HCT116 (cell line): ENCODE measurements around the gene ZFAND6. TPM values are rescaled to one million over a fixed set of nuclear protein-coding genes. Genes with fewer than 3 reads are reported as not detected.

Source experiments
- ATAC-seq: fragments of 200-7000 bp; cut with Tn5 transposase; 2 replicates; pipeline ENCODE4 v1.9.1; 2020; ENCODE audit warnings: mild to moderate bottlenecking, moderate library complexity
- BruUV-seq: library from RNA; stranded (reverse); fragments of 400-500 nt; replicated peaks from 2 replicates; lab custom pipeline; 2021; lab: Mats Ljungman, UMichigan
- CTCF ChIA-PET: fragments of 300-600 bp; sonication (Branson Sonifier 250); formaldehyde crosslinking; loops from one replicate; lab custom pipeline; 2021; ENCODE audit warnings: antibody characterized with exemption; lab: Charles Lee
- POLR2A ChIA-PET: fragments of 300-600, 350-600 bp; sonication (Branson Sonifier 250); formaldehyde crosslinking; loops from one replicate; lab custom pipeline; 2021; ENCODE audit warnings: antibody characterized with exemption; lab: Charles Lee
- RAD21 ChIA-PET, 2 experiments: fragments of 300-600 bp; sonication (Branson Sonifier 250); formaldehyde crosslinking; loops; one replicate each; lab custom pipeline; 2023; ENCODE audit warnings: low total read pairs in 2 of 2; ENCODE audit not compliant: uncharacterized antibody in 2 of 2, unreplicated experiment in 2 of 2, low non-redundant PET in 1 of 2; lab: Charles Lee
- DNase-seq: peaks from one replicate; pipeline ENCODE4 v3.0.0-alpha.2; 2010; ENCODE audit warnings: low read depth, low spot score
- H2AFZ ChIP-seq: fragments of 200-600 bp; shearing (Covaris generic), sonication (generic); 2 replicates; pipeline ENCODE4 v1.6.1; 2017; ENCODE audit warnings: low read depth, mixed run types, mixed read lengths, antibody characterized with exemption, low read length; ENCODE audit not compliant: poor library complexity, severe bottlenecking
- H3K27ac ChIP-seq: 2 replicates; pipeline ENCODE4 v1.5.1; 2012; ENCODE audit warnings: low read depth, low read length
- H3K27me3 ChIP-seq: fragments of 200-600 bp; sonication (generic); 2 replicates; pipeline ENCODE4 v1.6.1; 2016; ENCODE audit warnings: mixed run types, low read length, mixed read lengths; ENCODE audit not compliant: insufficient read depth
- H3K36me3 ChIP-seq, 2 experiments: fragments of 200-500 bp in 1 of 2; fragments of 200-600 bp in 1 of 2; sonication (Bioruptor generic) in 1 of 2; sonication (generic) in 1 of 2; 2 replicates each; pipeline versions ENCODE4 v1.5.1 to v1.6.1; 2014 to 2016; ENCODE audit warnings: low read length in 2 of 2, inconsistent platforms in 1 of 2, mixed read lengths in 1 of 2, mixed run types in 1 of 2; ENCODE audit not compliant: insufficient read depth in 2 of 2, control insufficient read depth in 1 of 2
- H3K4me1 ChIP-seq, 2 experiments: fragments of 200-600 bp in 1 of 2; sonication (generic) in 1 of 2; 2 replicates each; pipeline versions ENCODE4 v1.5.1 to v1.6.1; 2012 to 2017; ENCODE audit warnings: low read length in 2 of 2, inconsistent platforms in 1 of 2, mild to moderate bottlenecking in 1 of 2, mixed read lengths in 1 of 2, mixed run types in 1 of 2, moderate library complexity in 1 of 2; ENCODE audit not compliant: insufficient read depth in 2 of 2, control insufficient read depth in 1 of 2
- H3K4me2 ChIP-seq: fragments of 200-600 bp; sonication (generic); 2 replicates; pipeline ENCODE4 v1.6.1; 2017; ENCODE audit warnings: mixed run types, low read length, mixed read lengths
- H3K4me3 ChIP-seq, 2 experiments: fragments of 200-600 bp in 1 of 2; sonication (generic) in 1 of 2; replicated peaks in 1 of 2; 2 replicates each; pipeline ENCODE4 v1.5.1; 2011 to 2016; ENCODE audit warnings: low read length in 2 of 2, control low read depth in 1 of 2, low read depth in 1 of 2, mild to moderate bottlenecking in 1 of 2, mixed read lengths in 1 of 2, mixed run types in 1 of 2
- H3K79me2 ChIP-seq: fragments of 200-600 bp; sonication (generic); 2 replicates; pipeline ENCODE4 v1.6.1; 2017; ENCODE audit warnings: mild to moderate bottlenecking, mixed run types, low read length, moderate library complexity, mixed read lengths; ENCODE audit not compliant: insufficient read depth
- H3K9ac ChIP-seq: fragments of 200-600 bp; sonication (generic); 2 replicates; pipeline ENCODE4 v1.6.1; 2016; ENCODE audit warnings: low read length, mixed read lengths
- H3K9me2 ChIP-seq: fragments of 200-600 bp; sonication (generic), shearing (Covaris generic); 2 replicates; pipeline ENCODE4 v1.6.1; 2017; ENCODE audit warnings: mixed run types, mild to moderate bottlenecking, moderate library complexity; ENCODE audit not compliant: insufficient read depth
- H3K9me3 ChIP-seq, 2 experiments: fragments of 200-500 bp in 1 of 2; fragments of 200-600 bp in 1 of 2; sonication (Bioruptor generic) in 1 of 2; sonication (generic) in 1 of 2; 2 replicates each; pipeline ENCODE4 v1.6.1; 2014 to 2017; ENCODE audit warnings: low read length in 2 of 2, mixed read lengths in 2 of 2, inconsistent platforms in 1 of 2, low read depth in 1 of 2, mild to moderate bottlenecking in 1 of 2, mixed run types in 1 of 2, moderate library complexity in 1 of 2; ENCODE audit not compliant: control insufficient read depth in 1 of 2, insufficient read depth in 1 of 2
- H4K20me1 ChIP-seq: fragments of 200-600 bp; sonication (generic), shearing (Covaris generic); 2 replicates; pipeline ENCODE4 v1.6.1; 2017; ENCODE audit warnings: mixed run types, mild to moderate bottlenecking, moderate library complexity; ENCODE audit not compliant: insufficient read depth
- CBX3 ChIP-seq: IDR thresholded peaks from 2 replicates; pipeline ENCODE4 v1.6.1; 2012; ENCODE audit warnings: low read depth
- CEBPB ChIP-seq: IDR thresholded peaks from 2 replicates; pipeline ENCODE4 v1.6.1; 2012; ENCODE audit warnings: low read depth
- ELF1 ChIP-seq: IDR thresholded peaks from 2 replicates; pipeline ENCODE4 v1.6.1; 2012; ENCODE audit warnings: low read depth, borderline replicate concordance
- EZH2phosphoT487 ChIP-seq: fragments of 200-600 bp; IDR thresholded peaks from 2 replicates; pipeline ENCODE4 v1.6.1; 2018; ENCODE audit warnings: antibody characterized with exemption, borderline replicate concordance
- JUND ChIP-seq: IDR thresholded peaks from 2 replicates; pipeline ENCODE4 v1.6.1; 2012
- POLR2A ChIP-seq: IDR thresholded peaks from 2 replicates; pipeline ENCODE4 v1.7.0; 2011; ENCODE audit warnings: borderline replicate concordance; ENCODE audit not compliant: insufficient read depth, insufficient read length; ENCODE audit errors: extremely low read depth
- RAD21 ChIP-seq: IDR thresholded peaks from 2 replicates; pipeline ENCODE4 v1.6.1; 2012; ENCODE audit warnings: low read depth, mild to moderate bottlenecking
- REST ChIP-seq: IDR thresholded peaks from 2 replicates; pipeline ENCODE4 v1.6.1; 2012; ENCODE audit warnings: low read depth
- SIN3A ChIP-seq: IDR thresholded peaks from 2 replicates; pipeline ENCODE4 v1.6.1; 2012; ENCODE audit warnings: low read depth
- SP1 ChIP-seq: IDR thresholded peaks from 2 replicates; pipeline ENCODE4 v1.6.1; 2012; ENCODE audit warnings: low read depth
- SRF ChIP-seq: IDR thresholded peaks from 2 replicates; pipeline ENCODE4 v1.6.1; 2012; ENCODE audit warnings: low read depth
- TCF7L2 ChIP-seq: IDR thresholded peaks from 2 replicates; pipeline ENCODE4 v1.7.0; 2011; ENCODE audit warnings: borderline replicate concordance, inconsistent platforms; ENCODE audit not compliant: insufficient read depth, insufficient read length; ENCODE audit errors: extremely low read depth
- ZBTB33 ChIP-seq: IDR thresholded peaks from 2 replicates; pipeline ENCODE4 v1.6.1; 2011; ENCODE audit warnings: mild to moderate bottlenecking, low read length, moderate library complexity; ENCODE audit not compliant: insufficient replicate concordance; ENCODE audit errors: extremely low read depth
- ZFX ChIP-seq: fragments of 450-650 bp; IDR thresholded peaks from 2 replicates; pipeline ENCODE4 v1.6.1; 2017
- ZNF274 ChIP-seq: fragments of 200-500 bp; sonication (Bioruptor generic); IDR thresholded peaks from 2 replicates; pipeline ENCODE4 v1.6.1; 2014; ENCODE audit warnings: mild to moderate bottlenecking, low read depth, low read length, inconsistent platforms
- intact Hi-C: fragments of 100-400 bp; cut with micrococcal nuclease; formaldehyde crosslinking; loops from 2 replicates; pipeline ENCODE4 v1.10.0; 2022
- total RNA-seq: library from RNA; stranded (reverse); gene quantifications from one replicate; pipeline ENCODE4 v1.2.1, GENCODE V29; 2021; ENCODE audit not compliant: unreplicated experiment
- TF ChIP-seq, protein P1 (sequence below): IDR thresholded peaks from 2 replicates; pipeline ENCODE4 v1.6.1; 2012
- TF ChIP-seq, protein P2 (sequence below): IDR thresholded peaks from 2 replicates; pipeline ENCODE4 v1.6.1; 2012

ZFAND6 gene
- total RNA-seq, 1 experiment from 2014 or later, result 51.3 TPM

DNA sequence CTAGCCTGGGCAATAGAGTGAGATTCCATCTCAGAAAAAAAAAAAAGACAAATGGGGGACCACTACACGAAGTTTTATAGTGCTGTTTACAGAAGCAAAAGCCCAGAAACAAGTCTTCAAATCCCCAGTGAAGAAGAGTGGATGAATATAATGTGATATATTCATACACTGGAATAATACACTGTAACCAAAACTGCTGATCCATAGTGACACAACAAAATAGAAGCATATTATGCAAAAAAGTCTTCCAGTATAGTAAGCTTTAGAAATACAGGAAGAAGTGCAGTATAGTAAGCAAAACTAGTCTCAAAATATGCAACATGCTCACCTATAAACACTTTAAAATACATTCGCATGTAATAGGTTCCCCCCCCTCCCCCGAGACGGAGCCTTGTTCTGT is 81.4 kb downstream of the ZFAND6 start:
- Histone ChIP-seq H3K4me1 (no peaks in the 10 kb centered on the region), H2AFZ (no peak overlapping the region), H3K79me2 (no peaks in the 10 kb centered on the region), H3K9ac (no peak overlapping the region), H3K4me3 (no peak overlapping the region), H3K9me2 (no peaks in the 10 kb centered on the region), H3K9me3 (no peaks in the 10 kb centered on the region), H3K27ac (no peak overlapping the region), H4K20me1 (no peaks in the 10 kb centered on the region), H3K36me3 (no peaks in the 10 kb centered on the region), H3K27me3 (no peaks in the 10 kb centered on the region), H3K4me2 (no peak overlapping the region)
- intact Hi-C loops, result no loop called here
- BruUV-seq, result no TSS peak
- ATAC-seq (no peak), DNase-seq (no peak)
- ChIA-PET RAD21 (no interaction called here), POLR2A (no interaction called here), CTCF (no interaction called here)
- TF ChIP-seq EZH2phosphoT487, result no peak
- TF ChIP-seq SRF, result no peak
- TF ChIP-seq SIN3A, result no peak
- TF ChIP-seq SP1, result no peak
- TF ChIP-seq POLR2A, result no peak
- TF ChIP-seq JUND, result no peak
- TF ChIP-seq, protein P1, sequence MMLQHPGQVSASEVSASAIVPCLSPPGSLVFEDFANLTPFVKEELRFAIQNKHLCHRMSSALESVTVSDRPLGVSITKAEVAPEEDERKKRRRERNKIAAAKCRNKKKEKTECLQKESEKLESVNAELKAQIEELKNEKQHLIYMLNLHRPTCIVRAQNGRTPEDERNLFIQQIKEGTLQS, result no peak
- no peak for TF ChIP-seq CEBPB
- TF ChIP-seq ZBTB33, result no peak
- TF ChIP-seq, protein P2, sequence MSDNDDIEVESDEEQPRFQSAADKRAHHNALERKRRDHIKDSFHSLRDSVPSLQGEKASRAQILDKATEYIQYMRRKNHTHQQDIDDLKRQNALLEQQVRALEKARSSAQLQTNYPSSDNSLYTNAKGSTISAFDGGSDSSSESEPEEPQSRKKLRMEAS, result no peak
- TF ChIP-seq CBX3, result no peak
- no peak for TF ChIP-seq RAD21
- no peak for TF ChIP-seq ZNF274
- TF ChIP-seq ZFX, result no peak
- no peak for TF ChIP-seq TCF7L2
- TF ChIP-seq REST, result no peak
- no peak for TF ChIP-seq ELF1
